ENCODE results near the gene OR2J1. TPM values are rescaled to one million over a fixed set of nuclear protein-coding genes. Genes with fewer than 3 reads are reported as not detected.
A peak's percentile ranks its signal among the peaks of the same experiment; 100 is the strongest.
"Not testable (repeated sequence)": the region's sequence is repeated elsewhere in the genome, so short reads cannot be mapped to it uniquely, and the experiment has no call there.

Gene OR2J1
- not detected for polyA plus RNA-seq (ENCODE audit: insufficient read length in 4 of 4)

- no peak for DNase-seq (ENCODE audit: low read depth in 4 of 4, low spot score in 3 of 4)
Measured at GRCh38 chr6:29099190-29099589, at the start of gene OR2J1. Gene OR2J1, plus strand, starts transcription at chr6:29099490. Its CDS starts 1,453 bp downstream, at chr6:29100943.

- DNase-seq (ENCODE audit: low read depth in 4 of 4, low spot score in 3 of 4), result no peak
Measured at GRCh38 chr6:29051680-29052079, 47.6 kb upstream of the OR2J1 start.

GRCh38 chr6:29071831-29072723 is 27.2 kb upstream of the OR2J1 start:
- DNase-seq (ENCODE audit: low read depth in 4 of 4, low spot score in 3 of 4), result peak in 1 of 4 donors; percentile 1

DNA sequence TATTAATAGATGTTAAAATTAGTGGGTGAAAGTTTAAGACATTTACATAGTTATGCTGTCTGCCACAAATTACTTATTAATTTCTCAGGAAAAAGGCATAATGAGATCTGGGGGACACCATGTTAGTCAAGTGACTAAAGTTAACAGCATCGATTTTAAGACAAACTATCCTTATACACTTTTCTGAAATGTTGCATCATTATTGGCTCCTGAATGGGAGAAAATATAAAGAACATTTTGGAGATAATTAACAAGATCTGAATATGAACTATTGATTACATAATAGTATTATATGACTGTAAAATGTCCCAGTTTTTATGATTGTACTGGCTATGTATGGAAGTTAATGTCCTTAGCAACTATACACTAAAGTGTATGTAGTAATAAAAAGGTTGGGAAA is 20.1 kb upstream of the OR2J1 start:
- no peak for DNase-seq (ENCODE audit: low read depth in 4 of 4, low spot score in 3 of 4)

DNA sequence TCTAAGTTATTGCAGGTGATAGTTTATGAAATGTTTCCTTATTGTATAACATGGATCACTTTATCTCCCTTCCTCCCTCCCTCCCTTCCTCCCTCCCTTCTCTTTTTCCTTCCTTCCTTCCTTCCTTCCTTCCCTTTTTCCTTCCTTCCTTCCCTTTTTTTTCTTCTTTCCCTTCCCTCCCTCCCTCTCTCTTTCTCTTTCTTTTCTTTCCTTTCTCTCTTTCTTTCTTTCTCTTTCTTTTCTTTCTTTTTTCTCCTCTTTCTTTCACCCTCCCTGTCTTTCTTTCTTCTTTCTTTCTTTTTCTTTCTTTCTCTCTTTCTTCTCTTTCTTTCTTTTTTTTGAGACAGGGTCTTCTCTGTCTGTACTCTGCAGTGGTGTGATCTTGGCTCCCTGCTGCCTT is 18.0 kb upstream of the OR2J1 start:
- no peak for DNase-seq (ENCODE audit: low read depth in 4 of 4, low spot score in 3 of 4)

GRCh38 chr6:29082457-29082856 is 16.8 kb upstream of the OR2J1 start:
- DNase-seq (ENCODE audit: low read depth in 4 of 4, low spot score in 3 of 4), result no peak

- no peak for DNase-seq (ENCODE audit: low read depth in 4 of 4, low spot score in 3 of 4)
Measured at GRCh38 chr6:29087213-29087612, 12.1 kb upstream of the OR2J1 start, which contains the start of gene OR2B3. Gene OR2B3, minus strand, starts transcription at chr6:29087313. Its CDS starts 65 bp downstream, at chr6:29087248.

- DNase-seq (ENCODE audit: low read depth in 4 of 4, low spot score in 3 of 4), result no peak
Measured at GRCh38 chr6:29092957-29093356, 6.3 kb upstream of the OR2J1 start.

- no peak for DNase-seq (ENCODE audit: low read depth in 4 of 4, low spot score in 3 of 4)
Measured at GRCh38 chr6:29097803-29098202, 1.5 kb upstream of the OR2J1 start.

DNA sequence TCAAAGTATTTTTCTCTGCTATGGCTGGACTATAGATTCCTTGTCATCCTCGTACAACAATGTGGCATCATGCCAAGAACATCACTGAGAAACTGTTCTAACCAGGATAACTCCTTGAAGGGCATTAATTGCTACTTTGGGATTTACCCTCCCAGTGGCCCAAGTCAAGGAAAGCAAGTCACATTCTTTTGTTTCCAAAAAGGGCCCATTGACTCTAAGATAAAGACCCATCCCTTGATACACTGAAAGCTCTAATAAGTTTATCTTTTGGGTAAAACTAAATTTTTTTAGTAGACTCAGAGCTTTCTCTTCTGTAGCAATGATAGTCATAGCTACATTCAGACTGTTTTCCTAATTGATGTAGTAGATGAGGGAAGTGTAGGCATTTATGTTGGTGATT is 8.5 kb downstream of the OR2J1 start, which contains the start of gene OR2J3:
TSS of gene OR2J3 (plus strand) at position 301 of the 400 bp plus-strand sequence. CDS start 3,833 bp downstream, outside the sequence.
- no peak for DNase-seq (ENCODE audit: low read depth in 4 of 4, low spot score in 3 of 4)

- no peak for DNase-seq (ENCODE audit: low read depth in 4 of 4, low spot score in 3 of 4)
Measured at GRCh38 chr6:29112135-29112534, 12.8 kb downstream of the OR2J1 start.

GRCh38 chr6:29114964-29115363 is 15.7 kb downstream of the OR2J1 start:
- DNase-seq (ENCODE audit: low read depth in 4 of 4, low spot score in 3 of 4), result not testable (repeated sequence)

DNA sequence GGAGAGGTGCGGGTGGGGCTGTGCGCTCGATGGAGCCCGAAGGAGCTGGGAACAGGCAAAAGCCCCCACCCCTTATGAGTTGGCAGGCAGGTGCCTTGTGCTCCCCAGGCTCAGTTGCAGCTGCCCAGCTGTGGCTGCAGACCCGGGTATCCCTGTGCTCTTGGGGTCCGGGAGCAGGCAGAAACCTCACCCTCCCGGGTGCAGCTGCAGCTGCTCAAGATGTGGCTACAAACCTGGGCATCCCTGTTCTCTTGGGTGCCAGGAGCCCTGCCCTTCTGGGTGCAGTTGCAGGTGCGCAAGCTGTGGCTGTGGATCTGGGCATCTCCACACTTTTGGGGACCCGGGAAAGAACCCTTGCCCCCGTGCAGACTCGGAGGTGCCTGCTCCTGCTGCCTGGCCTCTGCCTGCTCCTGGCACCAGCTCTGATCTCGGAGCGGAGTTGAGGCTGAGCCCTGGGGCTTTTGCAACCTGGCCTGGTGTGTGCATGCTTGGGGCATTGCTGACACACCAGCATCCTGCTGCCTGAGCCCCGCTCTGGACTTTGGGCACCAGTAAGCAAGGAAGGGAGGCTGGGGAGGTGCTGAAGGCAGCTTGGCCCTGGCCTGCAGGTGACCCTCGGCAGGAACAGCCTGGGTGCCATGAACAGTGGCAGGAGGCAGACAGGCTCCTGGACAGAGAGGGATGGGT is 30.2 kb downstream of the OR2J1 start:
- no peak for DNase-seq (ENCODE audit: low read depth in 4 of 4, low spot score in 3 of 4)

- no peak for DNase-seq (ENCODE audit: low read depth in 4 of 4, low spot score in 3 of 4)
Measured at GRCh38 chr6:29130644-29131043, 31.4 kb downstream of the OR2J1 start.

GRCh38 chr6:29131691-29132090 is 32.4 kb downstream of the OR2J1 start:
- no peak for DNase-seq (ENCODE audit: low read depth in 4 of 4, low spot score in 3 of 4)

GRCh38 chr6:29137724-29138123 is 38.4 kb downstream of the OR2J1 start:
- DNase-seq (ENCODE audit: low read depth in 4 of 4, low spot score in 3 of 4), result no peak

DNA sequence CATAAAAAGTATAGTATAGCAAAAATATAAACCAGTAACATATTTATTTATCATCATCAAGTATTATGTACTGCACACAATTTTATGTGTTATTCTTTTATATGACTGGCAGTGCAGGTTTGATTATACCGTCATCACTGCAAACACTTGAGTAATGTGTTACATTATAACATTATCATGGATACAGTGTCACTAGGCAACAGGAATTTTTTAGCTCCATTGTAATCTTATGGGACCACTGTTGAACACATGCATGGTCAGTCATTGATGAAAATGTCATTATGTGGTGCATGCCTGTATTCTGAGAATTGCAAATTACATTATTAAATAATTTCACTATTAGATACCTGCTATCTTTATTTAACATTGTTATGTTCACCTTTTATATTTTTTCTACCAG is 42.3 kb downstream of the OR2J1 start:
- DNase-seq (ENCODE audit: low read depth in 4 of 4, low spot score in 3 of 4), result no peak

DNA sequence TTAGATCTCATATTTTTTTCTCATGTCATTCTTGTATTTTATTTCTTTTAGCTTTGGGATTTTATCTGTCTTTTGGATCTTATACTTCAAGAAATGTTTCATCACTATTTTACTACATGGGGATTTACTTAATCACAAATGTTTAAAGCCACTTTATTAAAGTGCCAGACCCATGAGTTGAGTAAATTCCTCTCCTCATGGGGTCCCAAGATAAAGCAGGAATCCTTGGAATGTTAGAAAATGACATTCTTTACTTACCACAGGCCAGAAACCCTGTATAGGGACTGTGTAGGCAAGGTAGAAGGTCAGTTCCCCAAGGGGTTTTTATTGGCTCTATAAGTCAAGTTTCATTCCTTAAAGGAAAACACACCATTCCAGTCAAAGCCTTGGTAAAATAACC is 43.0 kb downstream of the OR2J1 start:
- DNase-seq (ENCODE audit: low read depth in 4 of 4, low spot score in 3 of 4), result no peak

- DNase-seq (ENCODE audit: low read depth in 4 of 4, low spot score in 3 of 4), result no peak
Measured at GRCh38 chr6:29146179-29146578, 46.9 kb downstream of the OR2J1 start.

DNA sequence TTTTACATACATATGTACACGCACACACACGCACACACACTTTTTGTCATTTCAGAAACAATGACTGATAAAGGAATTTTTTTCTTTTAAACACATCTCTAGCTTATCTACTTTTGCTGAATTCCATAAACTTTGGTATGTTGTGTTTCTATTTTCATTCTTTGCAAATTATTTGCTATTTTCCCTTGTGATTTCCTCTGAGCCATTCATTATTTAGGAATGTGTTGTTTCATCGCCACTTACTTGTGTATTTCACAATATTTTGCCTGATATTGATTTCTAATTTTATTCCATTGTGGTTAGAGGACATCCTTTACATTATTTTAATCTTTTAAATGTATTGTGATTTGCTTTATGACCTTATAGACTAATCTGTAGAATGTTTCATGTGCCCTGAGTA is 47.8 kb downstream of the OR2J1 start:
- DNase-seq (ENCODE audit: low read depth in 4 of 4, low spot score in 3 of 4), result no peak

GRCh38 chr6:29149444-29149843 is 50.2 kb downstream of the OR2J1 start:
- not testable (repeated sequence) for DNase-seq (ENCODE audit: low read depth in 4 of 4, low spot score in 3 of 4)

Measured in left renal pelvis (tissue), 4 donors.